Peyer's patch (tissue), 4 donors: ENCODE data around the gene COMTD1.

Experiments used
- POLR2A ChIP-seq, 2 donors: fragments of 450-650 bp; IDR thresholded peaks; one replicate each; pipeline ENCODE4 v1.5.1; 2017; ENCODE audit warnings: antibody characterized with exemption in 2 of 2, mild to moderate bottlenecking in 2 of 2, moderate library complexity in 2 of 2
- TF ChIP-seq, protein P1 (sequence below), 6 experiments: fragments of 450-650 bp in 4 of 6; fragments of 200-600 bp in 2 of 6; sonication (generic) in 1 of 6; IDR thresholded peaks; one replicate each; pipeline ENCODE4 v1.5.1; 2017 to 2019; ENCODE audit warnings: antibody characterized with exemption in 6 of 6, mild to moderate bottlenecking in 3 of 6, moderate library complexity in 1 of 6

DNA sequence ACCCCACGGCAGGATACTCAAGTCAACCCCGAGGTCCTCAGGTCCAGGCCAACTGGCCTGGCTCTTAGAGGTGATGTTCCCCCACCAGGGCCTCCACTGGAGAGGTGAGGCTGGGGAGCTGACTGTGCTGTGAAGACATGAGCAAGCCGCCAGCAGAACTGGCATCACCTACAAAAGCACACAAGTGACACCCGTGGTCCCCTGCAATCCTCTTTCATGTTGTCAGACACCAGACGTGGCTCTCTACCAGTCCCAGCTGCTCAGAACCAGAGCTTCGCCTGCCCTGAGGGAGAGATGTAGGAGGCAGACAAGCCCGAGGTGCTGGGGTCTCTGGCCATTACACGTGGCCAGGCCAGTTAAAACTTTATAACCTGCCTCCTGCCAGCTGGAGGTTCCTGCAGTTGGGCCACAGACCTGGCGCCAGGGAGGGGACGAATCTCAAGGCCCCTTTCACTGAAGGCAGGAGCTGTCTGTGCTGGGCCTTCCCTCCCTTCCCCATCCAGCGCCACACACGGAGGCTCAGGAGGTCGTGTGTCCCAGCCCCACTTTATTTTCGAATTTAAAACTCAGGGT lies 2.2 kb downstream of the COMTD1 start:
- no peak for TF ChIP-seq POLR2A (IDR thresholded peaks at IDR 0.05)
- TF ChIP-seq, protein P1, sequence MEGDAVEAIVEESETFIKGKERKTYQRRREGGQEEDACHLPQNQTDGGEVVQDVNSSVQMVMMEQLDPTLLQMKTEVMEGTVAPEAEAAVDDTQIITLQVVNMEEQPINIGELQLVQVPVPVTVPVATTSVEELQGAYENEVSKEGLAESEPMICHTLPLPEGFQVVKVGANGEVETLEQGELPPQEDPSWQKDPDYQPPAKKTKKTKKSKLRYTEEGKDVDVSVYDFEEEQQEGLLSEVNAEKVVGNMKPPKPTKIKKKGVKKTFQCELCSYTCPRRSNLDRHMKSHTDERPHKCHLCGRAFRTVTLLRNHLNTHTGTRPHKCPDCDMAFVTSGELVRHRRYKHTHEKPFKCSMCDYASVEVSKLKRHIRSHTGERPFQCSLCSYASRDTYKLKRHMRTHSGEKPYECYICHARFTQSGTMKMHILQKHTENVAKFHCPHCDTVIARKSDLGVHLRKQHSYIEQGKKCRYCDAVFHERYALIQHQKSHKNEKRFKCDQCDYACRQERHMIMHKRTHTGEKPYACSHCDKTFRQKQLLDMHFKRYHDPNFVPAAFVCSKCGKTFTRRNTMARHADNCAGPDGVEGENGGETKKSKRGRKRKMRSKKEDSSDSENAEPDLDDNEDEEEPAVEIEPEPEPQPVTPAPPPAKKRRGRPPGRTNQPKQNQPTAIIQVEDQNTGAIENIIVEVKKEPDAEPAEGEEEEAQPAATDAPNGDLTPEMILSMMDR (IDR thresholded peaks at IDR 0.05) = no peak
